Measurements from ENCODE around the gene PDSS2.

DNA sequence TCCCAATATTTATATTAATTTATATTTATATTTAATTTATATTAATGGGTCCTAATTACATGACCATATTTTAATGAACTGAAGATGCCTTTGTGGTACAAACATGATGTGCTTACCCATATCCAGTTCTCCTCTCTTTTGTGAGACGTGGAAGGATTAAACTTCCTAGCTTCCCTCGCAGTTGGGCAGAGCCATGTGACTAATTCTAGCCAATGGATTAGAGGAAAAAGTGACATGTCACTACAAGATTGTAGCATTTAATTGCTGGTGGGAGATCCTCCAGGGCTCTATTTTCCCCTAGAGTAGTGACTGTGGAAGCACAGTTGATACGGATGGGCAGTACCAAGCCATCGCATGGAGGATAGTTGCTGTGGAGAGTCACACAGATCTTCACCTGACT is 25.8 kb upstream of the PDSS2 start:
- TF ChIP-seq, protein P1, sequence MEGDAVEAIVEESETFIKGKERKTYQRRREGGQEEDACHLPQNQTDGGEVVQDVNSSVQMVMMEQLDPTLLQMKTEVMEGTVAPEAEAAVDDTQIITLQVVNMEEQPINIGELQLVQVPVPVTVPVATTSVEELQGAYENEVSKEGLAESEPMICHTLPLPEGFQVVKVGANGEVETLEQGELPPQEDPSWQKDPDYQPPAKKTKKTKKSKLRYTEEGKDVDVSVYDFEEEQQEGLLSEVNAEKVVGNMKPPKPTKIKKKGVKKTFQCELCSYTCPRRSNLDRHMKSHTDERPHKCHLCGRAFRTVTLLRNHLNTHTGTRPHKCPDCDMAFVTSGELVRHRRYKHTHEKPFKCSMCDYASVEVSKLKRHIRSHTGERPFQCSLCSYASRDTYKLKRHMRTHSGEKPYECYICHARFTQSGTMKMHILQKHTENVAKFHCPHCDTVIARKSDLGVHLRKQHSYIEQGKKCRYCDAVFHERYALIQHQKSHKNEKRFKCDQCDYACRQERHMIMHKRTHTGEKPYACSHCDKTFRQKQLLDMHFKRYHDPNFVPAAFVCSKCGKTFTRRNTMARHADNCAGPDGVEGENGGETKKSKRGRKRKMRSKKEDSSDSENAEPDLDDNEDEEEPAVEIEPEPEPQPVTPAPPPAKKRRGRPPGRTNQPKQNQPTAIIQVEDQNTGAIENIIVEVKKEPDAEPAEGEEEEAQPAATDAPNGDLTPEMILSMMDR (IDR thresholded peaks at IDR 0.05), result no peak
- no peak for TF ChIP-seq POLR2A (IDR thresholded peaks at IDR 0.05)

All from heart left ventricle (tissue), 13 donors.